CD4-positive, alpha-beta T cell treated with Interleukin-21 for 1 hour (primary cell): ENCODE data around the gene SPATA6L.

Experiments used
- DNase-seq: peaks from one replicate; pipeline ENCODE4 v3.0.0-alpha.2; 2020

The SPATA6L gene, protein sequence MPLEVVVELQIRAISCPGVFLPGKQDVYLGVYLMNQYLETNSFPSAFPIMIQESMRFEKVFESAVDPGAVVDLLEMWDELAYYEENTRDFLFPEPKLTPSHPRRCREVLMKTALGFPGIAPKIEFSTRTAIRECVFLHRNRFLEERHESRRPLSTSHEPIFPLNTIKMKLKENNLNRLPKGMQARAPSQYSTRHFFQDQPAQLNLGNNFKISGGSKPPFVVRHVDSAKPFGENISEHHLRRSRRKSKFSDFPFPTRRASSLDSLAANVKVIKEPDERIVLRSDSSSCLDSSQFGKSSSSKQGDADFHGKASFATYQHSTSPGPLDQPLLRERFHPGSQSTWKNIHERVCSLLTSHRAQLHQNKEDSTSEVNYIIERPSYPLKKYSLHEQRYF

DNA sequence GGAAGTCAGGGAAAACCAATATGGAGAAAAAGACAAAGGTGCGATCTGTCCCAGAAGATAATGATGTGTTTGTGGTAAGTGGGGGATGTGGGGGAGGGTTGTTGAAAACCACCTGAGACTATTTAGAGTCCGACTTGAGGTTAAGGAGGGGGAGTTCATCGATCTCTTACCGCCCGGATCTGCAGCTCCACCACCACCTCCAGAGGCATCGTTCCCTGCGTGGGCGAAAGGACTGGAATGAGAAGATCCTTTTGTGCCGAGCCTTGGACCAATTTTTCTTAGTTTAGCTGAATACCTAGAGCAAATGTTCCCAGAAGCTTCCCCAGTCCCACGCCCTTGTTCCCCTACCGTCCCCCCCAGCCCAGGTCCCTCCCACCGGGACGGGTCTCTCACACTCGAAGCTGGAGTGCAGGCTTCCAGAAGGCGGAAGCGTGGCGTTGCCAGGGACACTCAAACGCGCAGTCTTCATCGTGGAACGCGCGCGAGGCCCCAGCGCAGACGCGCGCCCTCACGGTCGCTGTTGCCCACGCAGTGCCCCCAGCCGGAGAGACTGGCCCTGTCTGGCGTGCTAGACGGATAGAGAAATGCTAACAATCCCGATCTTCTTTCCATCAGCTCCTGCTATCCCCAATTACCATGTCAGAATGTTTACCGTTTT is at the start of gene SPATA6L:
TSS of gene SPATA6L (minus strand) at position 439 of the 658 bp plus-strand sequence. CDS start at position 209, 230 bp downstream.
- peak; percentile 42 for DNase-seq

DNA sequence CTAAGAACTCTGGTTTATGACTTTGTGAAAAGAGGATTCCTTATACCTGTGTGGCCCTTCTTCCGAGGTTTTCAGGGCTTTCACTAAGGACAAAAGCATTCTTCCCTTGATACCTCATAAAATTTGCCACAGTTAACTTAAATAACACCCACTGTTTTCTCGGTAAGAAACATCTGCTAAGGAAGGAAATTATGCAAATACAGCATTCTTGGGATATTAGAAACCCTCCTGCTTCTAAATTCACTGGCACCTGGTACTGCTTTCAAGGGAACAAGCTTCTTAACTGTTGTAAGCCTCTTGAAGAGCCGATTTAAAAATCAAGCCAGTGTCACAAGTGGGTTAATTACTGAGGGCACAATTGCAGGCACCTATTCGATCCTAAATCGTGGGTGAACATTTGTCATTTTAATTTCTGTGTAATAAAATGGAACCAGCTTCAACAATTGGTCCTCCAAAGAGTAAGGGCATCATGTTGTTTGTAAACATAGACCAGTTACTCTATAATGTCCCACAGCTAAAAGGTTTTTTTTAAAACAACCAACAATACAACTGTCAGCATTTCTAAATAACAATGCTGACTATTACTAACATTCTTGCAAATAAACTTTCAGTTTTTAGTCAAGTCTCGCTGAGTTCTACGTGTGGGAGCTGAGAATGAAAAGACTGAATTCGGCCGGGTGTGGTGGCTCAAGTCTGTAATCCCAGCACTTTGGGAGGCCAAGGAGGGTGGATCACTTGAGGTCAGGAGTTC is 48.2 kb upstream of the SPATA6L start:
- DNase-seq = no peak

DNA sequence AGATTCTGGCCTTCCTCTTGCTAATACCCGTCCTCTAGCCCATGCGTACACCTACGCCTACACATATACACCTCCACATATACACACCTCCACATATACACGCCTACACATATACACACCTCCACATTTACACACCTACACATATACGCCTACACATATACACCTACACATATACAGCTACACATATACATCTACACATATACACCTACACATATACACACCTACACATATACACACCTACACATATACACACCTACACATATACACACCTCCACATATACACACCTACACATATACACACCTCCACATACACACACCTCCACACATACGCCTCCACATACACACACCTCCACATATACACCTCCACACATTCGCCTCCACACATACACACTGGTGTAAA is 47.6 kb upstream of the SPATA6L start:
- DNase-seq = no peak

DNA sequence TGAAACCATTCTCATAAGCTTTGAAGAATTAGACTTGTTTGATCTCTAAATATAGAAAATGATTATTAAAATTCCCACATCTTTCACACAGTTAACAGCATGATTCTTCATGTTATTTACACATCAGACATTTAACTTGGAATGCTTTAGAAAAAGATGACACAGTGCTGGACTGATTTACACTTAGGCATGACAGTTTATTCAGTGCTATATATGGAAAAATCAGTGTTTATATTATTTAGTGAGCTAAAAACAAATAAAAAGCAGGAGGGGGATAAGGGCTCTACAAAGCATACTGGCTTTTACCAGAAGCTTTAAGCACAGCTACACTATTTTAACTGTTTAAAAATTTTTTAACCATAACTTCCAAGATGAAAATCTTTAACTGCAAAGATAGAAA is 43.1 kb upstream of the SPATA6L start:
- DNase-seq = no peak

DNA sequence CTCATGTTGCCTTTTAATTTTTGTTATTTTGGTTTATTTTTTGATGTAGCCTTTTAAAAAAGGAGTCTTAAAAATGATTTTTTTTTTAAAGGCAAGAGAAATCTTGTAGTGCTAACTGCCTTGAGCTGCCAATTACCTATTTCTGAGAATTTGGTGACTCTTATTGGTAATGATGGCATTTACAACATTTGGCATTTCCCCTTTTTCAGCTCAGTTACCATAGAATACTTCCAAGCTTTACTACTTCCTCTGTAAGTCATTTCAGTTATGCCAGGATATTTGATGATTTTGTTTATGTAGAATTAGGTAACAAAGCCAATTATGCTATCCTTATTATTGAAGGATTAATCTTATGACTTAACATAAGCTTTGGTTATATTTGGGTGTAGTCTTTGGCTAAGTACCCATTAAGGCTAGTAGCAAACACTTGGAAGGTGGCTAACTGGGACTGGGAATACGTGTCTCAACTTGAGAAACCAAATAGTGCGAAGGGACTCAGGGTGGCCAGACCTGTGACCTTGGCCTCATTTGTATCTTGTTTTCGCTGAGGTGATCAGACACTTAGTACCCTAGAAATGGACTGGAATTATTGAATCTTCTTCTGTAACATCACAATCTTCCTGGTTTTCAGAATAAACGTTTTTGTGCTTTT is 40.8 kb upstream of the SPATA6L start:
- no peak for DNase-seq

DNA sequence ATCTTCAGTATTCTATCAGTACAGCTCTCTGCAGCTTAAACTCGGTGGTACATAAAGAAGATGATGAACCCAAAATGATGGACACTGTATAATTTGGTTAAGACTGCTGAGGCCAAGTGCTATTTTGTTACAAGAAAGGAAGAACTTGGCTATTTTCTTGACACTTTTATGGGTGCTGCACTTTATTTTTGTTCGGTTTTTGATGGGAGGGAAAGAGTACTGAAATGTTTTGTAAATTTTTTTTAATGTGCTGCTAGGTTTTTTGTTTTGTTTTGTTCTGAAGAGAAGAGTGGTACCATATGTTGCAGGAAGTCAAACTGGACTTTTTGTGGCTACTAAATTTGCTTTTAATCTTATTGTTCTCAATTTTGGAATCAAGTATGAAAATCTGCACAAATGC is 39.7 kb upstream of the SPATA6L start:
- DNase-seq = no peak

DNA sequence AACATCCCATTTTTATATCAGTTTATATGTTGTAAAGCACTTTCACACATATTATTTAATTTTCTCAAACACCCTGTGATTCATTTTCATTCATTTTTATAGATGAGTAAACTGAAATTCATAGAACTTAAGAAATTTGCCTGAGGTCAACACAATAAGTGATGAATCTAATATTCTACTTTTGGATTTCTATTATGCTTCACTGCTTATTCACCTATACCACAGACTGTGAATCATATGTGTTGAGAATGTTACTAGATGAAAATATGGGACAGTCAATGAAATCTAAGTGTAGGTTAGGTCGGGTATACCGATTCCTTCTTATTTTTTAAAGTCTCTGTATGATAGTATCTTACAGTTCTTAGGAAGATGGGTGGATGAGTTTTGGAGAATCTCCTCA is 37.8 kb upstream of the SPATA6L start:
- DNase-seq = no peak

DNA sequence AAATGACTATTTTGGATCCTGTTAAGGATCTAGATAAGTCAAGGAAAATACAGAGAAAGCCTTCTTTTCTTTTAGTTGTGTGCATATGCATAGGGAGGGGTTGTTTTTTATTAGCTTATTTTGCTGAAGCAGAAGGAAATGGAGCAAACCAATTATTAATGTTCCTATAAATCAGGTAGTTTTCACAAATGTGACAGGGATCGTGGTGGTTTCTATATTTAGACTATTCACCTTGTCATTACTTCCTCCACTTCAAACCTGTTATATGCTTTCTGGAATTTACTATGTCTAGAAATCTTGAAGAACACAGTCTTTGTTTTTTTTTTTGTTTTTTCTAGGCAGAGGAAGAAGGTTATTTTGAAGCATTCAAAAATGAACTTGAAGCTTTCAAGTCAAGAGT is 35.2 kb upstream of the SPATA6L start:
- no peak for DNase-seq

DNA sequence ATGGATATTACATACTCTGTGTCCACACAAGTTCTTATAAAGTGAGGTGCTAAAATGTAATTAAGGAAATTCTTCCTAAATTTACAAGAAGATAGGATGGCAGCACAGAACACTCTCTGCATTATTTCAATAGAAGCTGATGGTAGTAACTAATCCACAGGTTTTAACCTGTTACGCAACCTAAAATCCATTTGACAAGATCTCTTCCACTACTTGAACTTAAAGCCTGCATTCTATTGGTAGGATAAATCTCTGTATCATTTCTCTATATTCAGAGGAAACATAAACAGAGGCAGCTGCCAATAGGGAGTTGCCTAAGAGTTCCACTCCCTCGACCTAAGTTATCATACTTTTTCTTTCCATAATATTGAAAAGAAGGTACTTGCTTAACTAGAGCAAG is 34.7 kb upstream of the SPATA6L start:
- DNase-seq = no peak

DNA sequence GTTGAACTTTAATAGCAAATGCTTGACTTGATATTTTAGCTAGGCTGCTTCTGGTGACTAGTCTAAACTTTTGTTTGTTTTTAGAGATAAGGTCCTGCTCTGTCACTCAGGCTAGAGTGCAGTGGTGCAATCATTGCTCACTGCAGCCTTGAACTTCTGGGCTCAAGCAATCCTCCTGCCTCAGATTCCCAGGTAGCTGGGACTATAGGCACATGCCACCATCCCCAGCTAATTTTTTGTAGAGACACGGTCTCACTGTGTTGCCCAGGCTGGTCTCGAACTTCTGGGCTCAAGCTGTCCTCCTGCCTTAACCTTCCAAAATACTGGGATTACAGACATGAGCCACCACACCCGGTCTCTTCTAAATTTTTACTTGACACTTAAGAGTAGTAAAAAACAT is 33.8 kb upstream of the SPATA6L start:
- no peak for DNase-seq

DNA sequence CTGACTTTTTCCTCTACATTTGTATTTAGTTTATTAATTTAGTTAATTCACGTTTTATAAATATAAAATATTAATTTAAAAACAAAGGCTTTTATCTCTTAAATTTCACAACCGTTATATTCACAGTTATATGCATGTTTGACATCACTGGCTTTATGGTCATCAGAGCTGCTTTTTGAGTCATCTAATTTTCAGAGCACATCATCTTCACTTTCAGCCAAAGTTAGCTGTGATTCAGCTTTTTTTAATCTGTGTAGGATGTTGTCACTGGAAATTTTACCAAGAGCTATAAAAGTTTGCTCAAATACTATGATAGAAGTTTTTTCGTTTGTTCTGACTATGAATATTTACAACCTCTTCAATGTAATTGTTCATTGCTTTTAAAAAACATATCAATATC is 25.5 kb upstream of the SPATA6L start:
- DNase-seq = no peak

DNA sequence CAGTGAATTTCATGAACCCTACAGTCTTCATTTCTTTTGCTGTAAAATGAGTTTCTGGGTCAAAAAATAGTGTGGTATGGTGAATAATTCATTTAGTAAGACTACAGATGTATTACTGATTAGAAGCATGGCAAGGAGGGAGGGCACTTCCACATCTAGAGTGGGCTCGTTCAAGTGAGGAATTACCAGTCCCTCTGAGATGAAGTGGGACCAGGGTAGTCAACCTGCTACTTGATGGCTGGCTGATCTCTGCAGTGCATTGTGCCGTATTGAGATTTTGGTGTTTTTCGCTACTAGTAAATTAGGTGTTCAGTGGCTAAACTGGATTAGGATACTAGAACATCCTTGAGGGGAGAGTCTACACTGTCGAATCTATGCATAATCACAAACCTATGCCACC is 23.9 kb upstream of the SPATA6L start:
- no peak for DNase-seq

DNA sequence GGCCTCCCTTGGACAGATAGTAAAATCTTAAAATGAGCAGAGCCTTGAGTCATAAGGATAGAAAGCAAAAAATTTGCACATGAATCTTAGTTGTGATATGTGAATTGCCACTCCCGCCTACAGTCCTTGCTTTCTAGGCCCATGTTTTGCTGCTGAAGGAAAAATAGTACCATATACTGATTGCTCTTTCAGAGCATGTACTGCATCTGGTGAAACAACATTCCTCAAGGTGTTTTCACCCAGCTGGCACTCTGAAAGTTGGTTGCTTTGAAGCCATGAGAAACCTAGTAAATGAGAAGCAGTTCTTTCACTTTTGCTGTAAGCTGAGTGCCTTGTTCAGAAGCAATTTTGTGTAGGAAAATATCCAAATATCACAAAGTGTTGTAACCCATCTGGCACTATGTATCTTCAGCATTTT is 23.4 kb upstream of the SPATA6L start:
- no peak for DNase-seq

DNA sequence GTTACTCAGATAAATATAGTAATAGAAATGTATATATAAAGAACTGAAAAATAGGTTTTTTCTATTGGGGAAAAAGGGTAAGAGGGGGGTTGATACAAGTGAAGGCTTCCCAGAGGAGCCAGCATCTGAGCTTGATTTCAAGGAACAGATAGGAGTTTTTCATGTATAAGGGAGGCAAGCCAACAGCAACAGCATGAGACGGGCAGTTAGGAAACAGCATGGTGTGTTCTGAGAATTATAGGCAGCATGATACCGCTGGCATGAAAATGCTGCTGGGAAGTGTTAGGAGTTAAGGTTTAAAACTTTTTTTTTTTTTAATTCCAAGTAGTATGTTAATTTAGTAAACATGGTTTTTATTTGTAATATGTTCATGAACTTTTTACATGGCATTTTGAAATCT is 22.7 kb upstream of the SPATA6L start:
- DNase-seq = no peak

DNA sequence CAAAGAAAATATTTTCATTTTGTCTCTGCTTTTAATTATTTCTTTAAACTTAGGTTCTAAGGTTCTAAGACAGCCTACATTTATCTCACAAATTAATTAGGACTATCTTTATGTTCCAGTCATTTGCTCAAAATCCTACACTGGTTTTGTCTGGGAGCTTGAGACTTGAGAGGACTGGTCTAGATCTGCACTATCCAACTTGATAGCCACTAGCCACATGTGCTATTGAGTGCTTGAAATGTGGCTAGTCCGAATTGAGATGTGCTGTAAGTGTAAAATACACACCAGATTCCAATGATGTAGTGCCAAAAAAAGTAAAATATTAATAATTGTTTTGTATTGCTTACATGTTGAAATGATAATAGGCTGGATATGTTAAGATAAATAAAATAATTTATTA is 20.3 kb upstream of the SPATA6L start:
- DNase-seq = no peak

DNA sequence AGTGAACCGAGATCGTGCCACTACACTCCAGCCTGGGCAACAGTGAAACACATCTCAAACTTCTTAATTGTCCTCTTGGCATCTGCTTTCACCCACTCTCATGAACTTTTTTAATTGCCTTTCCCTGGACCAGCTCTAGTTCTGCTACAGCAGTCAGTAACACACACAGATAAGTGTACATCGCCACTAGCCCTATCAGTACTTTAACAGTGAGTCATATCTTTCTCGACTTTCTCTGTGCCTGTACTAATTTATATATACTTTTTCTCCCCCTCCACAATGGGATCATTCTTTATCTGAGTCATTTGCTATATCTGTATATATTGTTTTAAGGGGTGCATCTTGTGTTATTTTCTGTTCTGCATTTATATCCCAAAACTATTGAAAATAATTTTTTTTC is 19.8 kb upstream of the SPATA6L start:
- DNase-seq = no peak

DNA sequence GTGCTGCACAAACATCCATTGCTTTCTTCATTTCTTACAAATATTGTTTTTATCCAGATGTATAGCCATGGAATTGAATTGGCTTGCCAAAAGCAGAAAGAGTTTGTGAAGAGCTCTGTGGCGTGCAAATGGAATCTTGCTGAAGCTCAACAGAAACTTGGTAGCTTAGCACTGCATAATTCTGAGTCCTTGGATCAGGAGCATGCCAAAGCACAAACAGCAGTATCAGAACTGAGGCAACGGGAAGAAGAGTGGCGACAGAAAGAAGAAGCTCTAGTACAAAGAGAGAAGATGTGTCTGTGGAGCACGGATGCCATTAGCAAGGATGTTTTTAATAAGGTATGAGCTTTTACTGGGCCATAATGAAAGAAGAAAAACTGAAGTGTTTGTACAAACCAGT is 18.5 kb upstream of the SPATA6L start:
- DNase-seq = no peak

DNA sequence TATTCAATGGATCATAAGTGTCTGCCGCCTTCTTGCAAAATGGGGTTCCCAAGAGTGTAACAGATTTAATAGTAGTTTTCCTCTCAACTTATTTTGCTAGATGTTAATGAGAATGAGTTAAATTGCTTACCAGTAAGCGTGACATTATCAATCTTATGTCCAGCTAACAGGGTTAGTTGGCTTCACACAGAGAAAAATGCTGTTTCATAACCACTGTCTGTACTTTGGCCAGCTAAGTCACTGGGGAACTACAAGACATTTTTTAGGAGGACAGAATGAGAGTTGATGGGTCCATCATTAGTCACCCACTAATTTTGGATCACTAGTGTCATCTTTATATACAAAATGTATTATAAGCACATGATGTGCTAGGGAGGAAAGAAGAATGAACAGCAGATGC is 14.5 kb upstream of the SPATA6L start:
- no peak for DNase-seq

DNA sequence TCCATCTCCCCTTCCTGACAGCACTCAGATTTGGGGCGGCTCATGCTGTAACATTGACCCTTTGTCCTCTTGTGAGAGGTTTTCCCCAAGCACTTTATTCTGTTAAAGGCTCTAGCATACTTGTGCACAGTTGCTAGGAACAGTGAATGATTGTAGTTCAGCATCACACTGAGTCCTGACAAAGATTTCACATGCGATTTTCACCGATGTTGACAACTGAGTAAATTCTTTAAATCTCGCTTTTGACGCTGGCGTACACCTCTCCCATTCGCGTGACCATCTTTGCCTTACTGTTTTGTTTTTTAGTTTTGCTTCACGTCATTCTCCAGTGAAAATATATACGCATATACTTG is 13.9 kb upstream of the SPATA6L start:
- no peak for DNase-seq

DNA sequence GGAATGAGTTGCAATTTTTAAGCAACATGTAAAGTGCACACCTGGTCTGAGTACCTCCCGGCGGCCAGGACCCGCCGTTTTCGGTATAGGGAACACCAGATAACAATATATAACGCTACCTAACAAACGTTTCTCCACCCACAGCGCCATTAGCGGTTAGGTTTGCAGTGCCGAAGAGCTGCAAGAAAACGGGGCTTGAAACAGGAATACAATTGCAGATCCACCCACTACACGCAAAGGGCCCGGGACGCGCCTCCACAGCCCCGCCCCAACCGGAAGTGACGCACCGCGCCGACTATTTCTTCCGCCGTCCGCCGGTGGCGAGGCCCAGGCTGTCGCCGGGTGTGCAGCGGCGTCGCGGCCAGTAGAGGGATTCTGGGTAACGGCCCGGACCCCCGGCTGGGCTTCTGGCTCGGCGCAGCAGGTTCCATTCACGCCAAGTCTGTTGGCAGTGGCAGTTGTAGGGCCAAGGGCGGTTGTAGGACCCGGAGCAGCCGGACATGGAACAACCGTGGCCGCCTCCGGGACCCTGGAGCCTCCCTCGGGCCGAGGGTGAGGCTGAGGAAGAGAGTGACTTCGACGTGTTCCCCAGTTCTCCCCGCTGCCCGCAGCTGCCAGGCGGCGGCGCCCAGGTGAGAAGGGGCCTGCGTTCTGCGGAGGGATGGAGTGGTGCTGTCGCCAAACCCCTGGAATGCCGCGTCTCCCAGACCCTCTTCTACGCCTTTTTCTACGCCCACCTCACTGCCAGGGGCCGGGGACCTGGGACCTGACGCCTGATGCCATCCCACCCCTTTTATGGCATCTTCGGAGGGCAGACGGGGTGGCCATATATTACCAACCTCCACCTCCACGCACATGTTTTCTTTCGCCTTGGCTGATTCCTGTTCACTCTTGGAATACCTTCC is 13.2 kb upstream of the SPATA6L start, which contains the start of gene CDC37L1:
TSS of gene CDC37L1 (plus strand) at position 302 of the 905 bp plus-strand sequence. CDS start at position 501, 199 bp downstream.
- peak; percentile 98 for DNase-seq

DNA sequence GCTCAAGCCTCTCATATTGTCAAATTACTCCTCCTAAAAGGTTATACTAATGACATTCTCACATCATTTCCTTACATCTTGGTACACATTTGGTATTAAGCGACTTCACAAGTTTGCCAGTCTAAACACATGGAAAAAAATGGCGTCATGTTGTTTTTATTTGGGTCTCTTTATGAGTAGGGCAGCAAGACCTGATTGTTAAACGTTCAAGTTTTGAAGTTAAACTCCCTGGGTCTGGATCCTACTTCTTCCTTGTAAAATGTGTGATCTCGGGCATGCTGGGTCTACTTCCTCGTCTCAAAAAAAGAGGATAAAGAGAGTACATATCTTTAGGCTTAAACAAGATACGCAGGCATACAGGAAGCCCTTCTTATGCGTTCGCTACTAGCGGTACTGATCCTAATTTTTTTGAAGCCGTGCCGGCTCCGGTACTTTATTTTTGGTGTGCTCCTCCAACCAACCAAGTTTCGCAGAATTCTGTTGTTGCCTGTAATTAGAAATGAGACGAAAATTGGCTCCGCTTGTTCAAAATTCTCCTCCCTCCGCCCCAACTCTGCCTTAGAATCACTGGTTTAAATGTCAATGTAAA is 12.5 kb upstream of the SPATA6L start:
- DNase-seq = peak; percentile 53

DNA sequence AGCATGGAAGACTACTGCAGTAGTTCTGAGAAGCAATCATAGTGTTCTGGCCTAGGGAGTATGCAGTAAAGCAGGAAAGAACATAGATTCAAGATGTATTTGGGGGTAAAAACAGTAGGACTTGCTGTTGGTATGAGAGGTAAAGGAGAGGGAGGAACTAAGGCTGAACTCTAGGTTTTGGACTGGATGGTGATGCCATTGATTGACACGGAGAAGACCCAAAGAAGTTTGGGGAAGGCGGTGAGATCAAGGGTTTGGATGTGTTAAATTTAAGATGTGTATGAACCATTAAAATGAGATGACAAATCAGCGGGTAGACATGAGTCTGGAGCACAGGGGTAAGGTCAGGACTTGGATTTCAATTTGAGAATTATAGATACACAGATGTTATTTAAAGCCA is 11.1 kb upstream of the SPATA6L start:
- no peak for DNase-seq
